WTC11 (cell line): Measurements from ENCODE around the gene ESRRA. TPM values are rescaled to one million over a fixed set of nuclear protein-coding genes. Genes with fewer than 3 reads are reported as not detected.
A peak's percentile ranks its signal among the peaks of the same experiment; 100 is the strongest.
"Not testable (repeated sequence)": the region's sequence is repeated elsewhere in the genome, so short reads cannot be mapped to it uniquely, and the experiment has no call there.

Experiments
- ATAC-seq: fragments of 200-7000 bp; cut with Tn5 transposase; 2 replicates; pipeline ENCODE4 v1.10.0; 2021; ENCODE audit warnings: mild to moderate bottlenecking, moderate library complexity
- CTCF ChIA-PET: fragments of 300-600 bp; sonication (Branson Sonifier 250); formaldehyde crosslinking; loops from one replicate; lab custom pipeline; 2021; ENCODE audit warnings: antibody characterized with exemption; lab: Charles Lee
- POLR2A ChIA-PET: fragments of 350-600 bp; sonication (Branson Sonifier 250); formaldehyde crosslinking; loops from one replicate; lab custom pipeline; 2021; ENCODE audit warnings: antibody characterized with exemption; lab: Charles Lee
- DNase-seq: peaks from one replicate; pipeline ENCODE4 v3.0.0; 2021; ENCODE audit warnings: low spot score
- H3K27ac Mint-ChIP-seq: 2 replicates; pipeline ENCODE4 v1.8.0; 2021; ENCODE audit warnings: mixed read lengths
- H3K27me3 Mint-ChIP-seq: 2 replicates; pipeline ENCODE4 v1.8.0; 2021; ENCODE audit warnings: low read depth, mild to moderate bottlenecking, moderate library complexity, mixed read lengths
- H3K36me3 Mint-ChIP-seq: 2 replicates; pipeline ENCODE4 v1.8.0; 2021; ENCODE audit warnings: mixed read lengths
- H3K4me1 Mint-ChIP-seq: 2 replicates; pipeline ENCODE4 v1.8.0; 2022; ENCODE audit warnings: mixed read lengths
- H3K4me3 Mint-ChIP-seq: 2 replicates; pipeline ENCODE4 v1.8.0; 2021; ENCODE audit warnings: mild to moderate bottlenecking, moderate library complexity, mixed read lengths
- H3K9me3 Mint-ChIP-seq: 2 replicates; pipeline ENCODE4 v1.8.0; 2021; ENCODE audit warnings: mixed read lengths
- ATF3 ChIP-seq: sonication (generic); formaldehyde crosslinking; conservative IDR thresholded peaks from 2 replicates; pipeline ENCODE4 v1.8.1; 2022; ENCODE audit warnings: mild to moderate bottlenecking, missing genetic modification reagents
- ELF4 ChIP-seq: sonication (generic); formaldehyde crosslinking; IDR thresholded peaks from 2 replicates; pipeline ENCODE4 v1.8.1; 2022; ENCODE audit warnings: low read depth, mild to moderate bottlenecking, moderate library complexity, missing genetic modification reagents
- ERG ChIP-seq: fragments of 250-450 bp; sonication (Bioruptor Pico); IDR thresholded peaks from 2 replicates; pipeline ENCODE4 v1.8.0; 2021; ENCODE audit warnings: mild to moderate bottlenecking
- MYBL2 ChIP-seq: sonication (generic); formaldehyde crosslinking; IDR thresholded peaks from 2 replicates; pipeline ENCODE4 v1.8.1; 2023; ENCODE audit warnings: mild to moderate bottlenecking, moderate library complexity, missing genetic modification reagents
- NR2C2 ChIP-seq: sonication (generic); formaldehyde crosslinking; IDR thresholded peaks from 2 replicates; pipeline ENCODE4 v1.8.0; 2022; ENCODE audit warnings: mild to moderate bottlenecking, missing genetic modification reagents
- TEAD4 ChIP-seq: sonication (generic); formaldehyde crosslinking; IDR thresholded peaks from 2 replicates; pipeline ENCODE4 v1.8.0; 2022; ENCODE audit warnings: mild to moderate bottlenecking, missing genetic modification reagents
- ZBTB21 ChIP-seq: sonication (generic); formaldehyde crosslinking; IDR thresholded peaks from 2 replicates; pipeline ENCODE4 v1.8.1; 2023; ENCODE audit warnings: mild to moderate bottlenecking, missing genetic modification reagents, borderline replicate concordance
- ZNF138 ChIP-seq: sonication (generic); formaldehyde crosslinking; conservative IDR thresholded peaks from 2 replicates; pipeline ENCODE4 v1.8.1; 2022; ENCODE audit warnings: mild to moderate bottlenecking, moderate library complexity, missing genetic modification reagents
- ZNF232 ChIP-seq: sonication (generic); formaldehyde crosslinking; IDR thresholded peaks from 2 replicates; pipeline ENCODE4 v1.8.0; 2022; ENCODE audit warnings: mild to moderate bottlenecking, missing genetic modification reagents
- ZNF263 ChIP-seq: sonication (generic); formaldehyde crosslinking; IDR thresholded peaks from 2 replicates; pipeline ENCODE4 v1.8.1; 2022; ENCODE audit warnings: low read depth, mild to moderate bottlenecking, moderate library complexity, missing genetic modification reagents
- total RNA-seq: library from RNA; stranded (reverse); gene quantifications from 3 replicates; pipeline ENCODE4 v1.2.3, GENCODE V29; 2021
- TF ChIP-seq, protein P1 (sequence below): sonication (generic); formaldehyde crosslinking; IDR thresholded peaks from 2 replicates; pipeline ENCODE4 v1.8.1; 2023; ENCODE audit warnings: mild to moderate bottlenecking, missing genetic modification reagents, moderate library complexity

The ESRRA gene
- total RNA-seq, 1 experiment from 2014 or later, result 81.9 TPM

DNA sequence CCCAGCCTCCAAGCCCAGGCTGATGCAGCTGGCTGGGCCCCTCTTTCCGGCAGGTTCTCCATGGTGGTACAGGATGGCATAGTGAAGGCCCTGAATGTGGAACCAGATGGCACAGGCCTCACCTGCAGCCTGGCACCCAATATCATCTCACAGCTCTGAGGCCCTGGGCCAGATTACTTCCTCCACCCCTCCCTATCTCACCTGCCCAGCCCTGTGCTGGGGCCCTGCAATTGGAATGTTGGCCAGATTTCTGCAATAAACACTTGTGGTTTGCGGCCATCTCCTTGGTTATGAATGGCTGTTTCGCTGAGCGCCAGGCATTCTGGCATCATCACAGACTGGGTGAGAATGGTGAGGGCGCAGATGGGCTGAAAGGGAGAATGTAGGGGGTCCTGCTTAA, 16.2 kb downstream of the ESRRA start (continued):
- TF ChIP-seq ELF4 (CRISPR knock-in tag), result no peak
- no peak for TF ChIP-seq ZNF138
- no peak for TF ChIP-seq ERG (CRISPR knock-in tag)
- TF ChIP-seq, all 79 proteins: peak for 0

DNA sequence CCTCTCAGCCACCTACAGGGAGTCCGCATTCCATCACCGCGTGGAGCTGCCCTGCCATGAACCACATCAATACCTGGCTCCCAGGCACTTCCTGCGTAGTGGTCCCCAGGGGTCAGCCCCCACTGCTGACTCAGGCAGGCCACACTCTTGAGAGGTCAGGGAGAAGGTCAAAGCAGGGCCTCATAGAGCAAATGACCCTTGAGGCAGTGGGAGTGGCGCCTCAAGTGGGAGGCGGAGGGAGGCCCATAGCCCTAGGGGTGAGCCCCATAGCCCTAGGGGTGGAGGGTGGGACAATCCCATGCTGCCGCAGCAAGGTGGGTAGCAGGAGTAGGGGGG, 17.6 kb downstream of the ESRRA start:
- 0 out of 2 replicates have a peak, but pooled peaks cover 3% of the 10 kb centered on the region for H3K9me3 Mint-ChIP-seq

DNA sequence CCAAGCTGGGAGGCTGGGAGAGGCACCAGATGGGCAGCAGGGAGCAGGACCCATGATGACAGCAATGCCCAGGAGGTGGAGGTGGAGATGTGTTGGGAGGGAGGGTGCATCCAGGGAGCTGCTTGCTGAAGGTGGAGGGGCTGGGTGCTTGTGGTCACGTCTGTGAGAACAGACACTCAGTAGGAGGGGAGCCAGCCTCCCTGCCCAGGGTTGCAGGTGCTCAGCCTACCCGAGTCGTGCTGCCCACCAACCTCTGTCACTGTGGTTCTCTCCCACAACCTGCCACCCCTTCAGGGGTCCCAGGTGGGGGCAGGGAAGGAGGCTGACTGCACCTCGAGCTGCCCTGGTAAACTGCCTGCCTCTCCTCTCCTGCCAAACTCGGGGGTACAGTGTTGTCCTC, 18.0 kb downstream of the ESRRA start:
- ChIA-PET CTCF (interaction anchor here (1.9 to 4.9 kb wide), 3 partner anchors 8 to 32 kb away, joined by 10 to 48 read pairs (median 38); no protein-coding TSS in a partner anchor), POLR2A (interaction anchor here (2.9 kb wide), 1 partner anchor 18 kb away, joined by 11 read pairs; no protein-coding TSS in a partner anchor)
- Mint-ChIP-seq H3K9me3 (0 out of 2 replicates have a peak, but pooled peaks cover 3% of the 10 kb centered on the region), H3K4me3 (no peak overlapping the region), H3K27me3 (peaks cover 9% of the 10 kb centered on the region; the same call in 1 of the 2 replicates), H3K4me1 (peaks cover 13% of the 10 kb centered on the region), H3K27ac (peak overlapping the region; percentile 77; the same call in 1 of the 2 replicates), H3K36me3 (peaks cover 15% of the 10 kb centered on the region)
- ATAC-seq (no peak), DNase-seq (no peak)
- no peak for TF ChIP-seq TEAD4 (CRISPR knock-in tag)
- no peak for TF ChIP-seq ZNF263 (CRISPR knock-in tag)
- TF ChIP-seq MYBL2 (CRISPR knock-in tag), result no peak
- TF ChIP-seq NR2C2 (CRISPR knock-in tag), result no peak
- no peak for TF ChIP-seq ZBTB21 (CRISPR knock-in tag)
- TF ChIP-seq, protein P1, sequence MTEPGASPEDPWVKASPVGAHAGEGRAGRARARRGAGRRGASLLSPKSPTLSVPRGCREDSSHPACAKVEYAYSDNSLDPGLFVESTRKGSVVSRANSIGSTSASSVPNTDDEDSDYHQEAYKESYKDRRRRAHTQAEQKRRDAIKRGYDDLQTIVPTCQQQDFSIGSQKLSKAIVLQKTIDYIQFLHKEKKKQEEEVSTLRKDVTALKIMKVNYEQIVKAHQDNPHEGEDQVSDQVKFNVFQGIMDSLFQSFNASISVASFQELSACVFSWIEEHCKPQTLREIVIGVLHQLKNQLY (CRISPR knock-in tag), result no peak
- no peak for TF ChIP-seq ERG (CRISPR knock-in tag)
- TF ChIP-seq ATF3 (CRISPR knock-in tag), result no peak

More for the DNA sequence above, 17.6 kb downstream of the ESRRA start:
- H3K4me1 Mint-ChIP-seq, result peaks cover 13% of the 10 kb centered on the region
- no peak overlapping the region for H3K4me3 Mint-ChIP-seq
- no peak for DNase-seq
- peaks cover 7% of the 10 kb centered on the region; the same call in 1 of the 2 replicates for H3K27me3 Mint-ChIP-seq
- ChIA-PET POLR2A (interaction anchor here (2.9 kb wide), 1 partner anchor 18 kb away, joined by 11 read pairs; no protein-coding TSS in a partner anchor), CTCF (interaction anchor here (1.9 to 4.9 kb wide), 3 partner anchors 9 to 33 kb away, joined by 10 to 48 read pairs (median 38); no protein-coding TSS in a partner anchor)
- no peak for TF ChIP-seq ZNF232 (CRISPR knock-in tag)
- TF ChIP-seq, all 79 proteins: peak for 0
- H3K27ac Mint-ChIP-seq, result no peak overlapping the region
- ATAC-seq, result no peak
- H3K36me3 Mint-ChIP-seq, result peaks cover 15% of the 10 kb centered on the region

DNA sequence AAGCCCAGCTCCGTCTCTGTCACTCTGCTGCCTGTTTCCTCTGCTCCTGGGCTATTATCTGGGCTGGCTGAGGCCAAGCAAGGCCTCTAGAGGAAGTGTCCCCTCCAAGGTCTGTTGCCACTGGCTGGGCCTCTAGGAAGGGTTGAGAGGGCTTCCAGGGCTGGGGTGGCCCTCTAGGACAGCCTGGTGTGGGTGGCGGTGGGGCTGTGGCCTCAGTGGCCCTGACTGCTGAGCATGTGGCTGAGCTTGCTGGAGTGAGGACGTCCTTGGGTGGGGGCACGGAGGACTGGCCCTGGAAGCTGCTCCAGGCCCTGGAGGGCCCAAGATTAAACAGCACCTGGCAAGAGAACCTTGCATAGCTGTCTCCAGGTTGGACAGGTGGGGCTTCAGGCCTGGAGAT, 18.7 kb downstream of the ESRRA start:
- CTCF ChIA-PET, result interaction anchor here (0.8 to 4.9 kb wide), 5 partner anchors 8 to 72 kb away, joined by 3 to 48 read pairs (median 10); no protein-coding TSS in a partner anchor
- POLR2A ChIA-PET, result interaction anchor here (0.6 to 2.9 kb wide), 2 partner anchors 17 to 1484 kb away, joined by 4 to 11 read pairs; no protein-coding TSS in a partner anchor
- H3K4me3 Mint-ChIP-seq, H3K27me3 Mint-ChIP-seq, ATAC-seq, DNase-seq, H3K9me3 Mint-ChIP-seq: not testable (repeated sequence)
- Mint-ChIP-seq H3K36me3 (peaks cover 15% of the 10 kb centered on the region), H3K27ac (peak overlapping the region; percentile 77), H3K4me1 (peaks cover 11% of the 10 kb centered on the region)
